IMR-90 (cell line): ENCODE results near the gene GM2A.

Experiments
- CEBPB ChIP-seq: IDR thresholded peaks from 2 replicates; pipeline ENCODE4 v1.6.1; 2012; ENCODE audit warnings: low read depth, low read length, improper control_type of control experiment
- CHD1 ChIP-seq: IDR thresholded peaks from 2 replicates; pipeline ENCODE4 v1.6.1; 2012; ENCODE audit warnings: low read depth, low read length, improper control_type of control experiment
- CTCF ChIP-seq: conservative IDR thresholded peaks from 2 replicates; pipeline ENCODE4 v1.5.1; 2012; ENCODE audit warnings: mild to moderate bottlenecking, low read depth, low read length, improper control_type of control experiment
- ELK1 ChIP-seq: fragments of 150-350 bp; IDR thresholded peaks from 2 replicates; pipeline ENCODE4 v1.6.1; 2016; ENCODE audit warnings: low read depth, mild to moderate bottlenecking, low read length, moderate library complexity, borderline replicate concordance
- FOS ChIP-seq: fragments of 150-350 bp; IDR thresholded peaks from 2 replicates; pipeline ENCODE4 v1.6.1; 2016; ENCODE audit warnings: low read depth, low read length
- MAFK ChIP-seq: IDR thresholded peaks from 2 replicates; pipeline ENCODE4 v1.6.1; 2012; ENCODE audit warnings: low read depth, low read length, improper control_type of control experiment
- MXI1 ChIP-seq: IDR thresholded peaks from 2 replicates; pipeline ENCODE4 v1.6.1; 2012; ENCODE audit warnings: low read depth, mild to moderate bottlenecking, low read length, moderate library complexity, borderline replicate concordance
- POLR2A ChIP-seq: IDR thresholded peaks from 2 replicates; pipeline ENCODE4 v1.6.1; 2012; ENCODE audit warnings: mild to moderate bottlenecking, low read depth, low read length
- RCOR1 ChIP-seq: IDR thresholded peaks from 2 replicates; pipeline ENCODE4 v1.6.1; 2012; ENCODE audit warnings: mild to moderate bottlenecking, low read length, improper control_type of control experiment; ENCODE audit not compliant: insufficient replicate concordance
- RFX5 ChIP-seq: IDR thresholded peaks from 2 replicates; pipeline ENCODE4 v1.8.0; 2012; ENCODE audit warnings: low read depth, mild to moderate bottlenecking, low read length, moderate library complexity

- TF ChIP-seq CTCF (no peak), CHD1 (no peak), POLR2A (no peak), ELK1 (no peak), MXI1 (no peak), FOS (no peak), RFX5 (no peak), CEBPB (no peak), RCOR1 (no peak), MAFK (no peak)
Observed at GRCh38 chr5:151225071-151225470, 27.9 kb upstream of the GM2A start.
